D721Med (cell line): Measurements from ENCODE around the gene LRR1.

Experiments used
- DNase-seq: peaks from one replicate; pipeline ENCODE4 v3.0.0; 2011; ENCODE audit warnings: low spot score; ENCODE audit not compliant: insufficient read length
- FAIRE-seq: peaks from 2 replicates; lab custom pipeline; 2011; peaks lifted over from hg19 to GRCh38; lab: Jason Lieb, UNC
- CTCF ChIP-seq: IDR thresholded peaks from 2 replicates; pipeline ENCODE4 v1.5.1; 2012; ENCODE audit warnings: mild to moderate bottlenecking, control low read depth; ENCODE audit not compliant: insufficient read depth; ENCODE audit errors: missing control alignments

LRR1 gene

DNA sequence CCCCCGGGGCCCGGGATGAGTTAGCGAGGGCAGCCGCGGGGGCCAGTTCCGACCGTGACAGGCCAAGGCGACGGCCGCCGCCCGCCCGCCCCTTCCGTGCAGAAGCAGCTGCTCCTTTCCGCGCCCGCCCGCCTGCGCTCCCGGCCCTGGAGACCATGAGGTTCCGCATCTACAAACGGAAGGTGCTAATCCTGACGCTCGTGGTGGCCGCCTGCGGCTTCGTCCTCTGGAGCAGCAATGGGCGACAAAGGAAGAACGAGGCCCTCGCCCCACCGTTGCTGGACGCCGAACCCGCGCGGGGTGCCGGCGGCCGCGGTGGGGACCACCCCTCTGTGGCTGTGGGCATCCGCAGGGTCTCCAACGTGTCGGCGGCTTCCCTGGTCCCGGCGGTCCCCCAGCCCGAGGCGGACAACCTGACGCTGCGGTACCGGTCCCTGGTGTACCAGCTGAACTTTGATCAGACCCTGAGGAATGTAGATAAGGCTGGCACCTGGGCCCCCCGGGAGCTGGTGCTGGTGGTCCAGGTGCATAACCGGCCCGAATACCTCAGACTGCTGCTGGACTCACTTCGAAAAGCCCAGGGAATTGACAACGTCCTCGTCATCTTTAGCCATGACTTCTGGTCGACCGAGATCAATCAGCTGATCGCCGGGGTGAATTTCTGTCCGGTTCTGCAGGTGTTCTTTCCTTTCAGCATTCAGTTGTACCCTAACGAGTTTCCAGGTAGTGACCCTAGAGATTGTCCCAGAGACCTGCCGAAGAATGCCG is 22.6 kb downstream of the LRR1 start:
- no peak for DNase-seq
- no peak for FAIRE-seq
- no peak for TF ChIP-seq CTCF

DNA sequence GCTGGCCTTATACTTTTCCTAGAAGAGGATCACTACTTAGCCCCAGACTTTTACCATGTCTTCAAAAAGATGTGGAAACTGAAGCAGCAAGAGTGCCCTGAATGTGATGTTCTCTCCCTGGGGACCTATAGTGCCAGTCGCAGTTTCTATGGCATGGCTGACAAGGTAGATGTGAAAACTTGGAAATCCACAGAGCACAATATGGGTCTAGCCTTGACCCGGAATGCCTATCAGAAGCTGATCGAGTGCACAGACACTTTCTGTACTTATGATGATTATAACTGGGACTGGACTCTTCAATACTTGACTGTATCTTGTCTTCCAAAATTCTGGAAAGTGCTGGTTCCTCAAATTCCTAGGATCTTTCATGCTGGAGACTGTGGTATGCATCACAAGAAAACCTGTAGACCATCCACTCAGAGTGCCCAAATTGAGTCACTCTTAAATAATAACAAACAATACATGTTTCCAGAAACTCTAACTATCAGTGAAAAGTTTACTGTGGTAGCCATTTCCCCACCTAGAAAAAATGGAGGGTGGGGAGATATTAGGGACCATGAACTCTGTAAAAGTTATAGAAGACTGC is 23.4 kb downstream of the LRR1 start:
- TF ChIP-seq CTCF, result no peak
- no peak for DNase-seq
- no peak for FAIRE-seq

- FAIRE-seq (no peak), DNase-seq (no peak)
- TF ChIP-seq CTCF, result no peak
Observed at GRCh38 chr14:49623387-49623786, 24.6 kb downstream of the LRR1 start.

- no peak for DNase-seq
- TF ChIP-seq CTCF, result no peak
- FAIRE-seq, result no peak
Observed at GRCh38 chr14:49623941-49624839, 25.4 kb downstream of the LRR1 start.

- DNase-seq (peak; percentile 70), FAIRE-seq (no peak)
- TF ChIP-seq CTCF, result peak; percentile 88
Observed at GRCh38 chr14:49633640-49634546, 35.2 kb downstream of the LRR1 start.

DNA sequence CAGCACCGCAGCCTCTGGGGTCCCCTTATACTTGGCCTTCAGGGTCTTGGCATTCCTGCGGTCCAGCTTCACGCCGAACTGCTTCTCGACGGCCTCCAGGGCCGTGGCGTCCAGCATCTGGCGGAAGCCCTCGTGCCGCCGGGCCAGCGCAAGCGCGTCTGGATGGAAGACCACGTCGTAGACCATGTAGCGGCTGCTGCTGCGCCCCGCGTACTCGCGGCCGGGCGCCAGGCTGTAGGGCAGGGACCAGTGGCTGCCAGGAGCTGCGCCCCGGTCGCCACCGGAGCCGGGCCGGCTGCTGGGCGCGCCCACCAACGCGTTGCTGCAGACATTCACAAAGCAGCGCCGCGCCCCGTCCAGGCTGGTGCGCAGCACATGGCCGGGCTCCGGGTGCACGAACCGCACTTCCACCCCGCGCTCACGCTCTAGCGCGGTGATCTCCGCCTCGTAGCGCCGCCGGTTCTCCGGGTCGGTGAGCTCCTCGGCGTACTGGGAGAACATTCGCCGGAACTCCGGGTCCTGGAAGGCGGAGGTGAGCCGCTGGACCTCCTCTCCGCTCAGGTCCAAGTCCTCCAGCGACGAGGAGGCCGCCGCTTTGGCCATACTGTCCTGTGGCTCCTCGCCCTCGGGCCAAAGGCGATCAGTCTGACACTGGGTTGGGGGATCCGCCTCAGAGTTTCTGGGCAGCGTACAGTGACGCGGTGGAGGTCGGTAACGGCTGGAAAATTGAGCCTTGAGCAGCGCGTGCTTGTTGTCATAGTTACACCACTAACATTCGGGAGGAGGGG is 36.0 kb downstream of the LRR1 start, which contains the start of gene DNAAF2:
DNAAF2 (minus strand) TSS at position 698 of the 788 bp plus-strand sequence; CDS start at position 603, 95 bp downstream.
- TF ChIP-seq CTCF, result no peak
- no peak for FAIRE-seq
- DNase-seq, result no peak
